Measurements from ENCODE around the gene ROR1. TPM values are rescaled to one million over a fixed set of nuclear protein-coding genes. Genes with fewer than 3 reads are reported as not detected.

The ROR1 gene
- total and polyA plus RNA-seq, 2 of the 4 experiments (the other 2 are of a cell fraction), result 4.4 to 10.0 TPM

GRCh38 chr1:63807046-63807445, 33.2 kb downstream of the ROR1 start:
- H2AK9ac ChIP-seq (replicated peaks; ENCODE audit: low read depth, low read length, poor library complexity), result no peak overlapping the region
- DNase-seq (no peak), ATAC-seq (ENCODE audit: low read depth) (no peak)
- H3K79me1 ChIP-seq (ENCODE audit: low read depth in 1 of 2, low read length in 2 of 2), result no peaks in the 10 kb centered on the region
- no peak overlapping the region for H3K18ac ChIP-seq (ENCODE audit: low read depth, low read length)
- no TSS peak for BruUV-seq (replicated peaks)
- H4K91ac ChIP-seq (ENCODE audit: insufficient read depth, low read depth, low read length), result no peak overlapping the region
- CTCF ChIA-PET, result no interaction called here
- no peaks in the 10 kb centered on the region for H3K9me1 ChIP-seq (ENCODE audit: insufficient read depth, low read length)
- in situ Hi-C loops (cut with MboI; ENCODE audit: low sequenced_read_pairs) (no loop called here), dilution Hi-C loops (cut with HindIII; ENCODE audit: low sequenced_read_pairs, unreplicated experiment) (no loop called here), intact Hi-C loops (cut with micrococcal nuclease) (no loop called here)
- no CpG with 5 or more reads among the region's 1 CpG for WGBS, 2 experiments (ENCODE audit: extremely low coverage in 2 of 2, insufficient read length in 1 of 2)
- no peak overlapping the region for H2AFZ ChIP-seq (replicated peaks; ENCODE audit: low read length, poor library complexity)
- H2BK120ac ChIP-seq (ENCODE audit: low read depth, low read length), result no peak overlapping the region
- H3K27me3 ChIP-seq (ENCODE audit: control insufficient read depth, insufficient read depth, low read length), result peaks cover 2% of the 10 kb centered on the region
- no peak overlapping the region for H2BK5ac ChIP-seq (ENCODE audit: low read depth, low read length, poor library complexity, severe bottlenecking)
- H3K36me3 ChIP-seq (ENCODE audit: control insufficient read depth, insufficient read depth, low read length), result no peaks in the 10 kb centered on the region
- POLR2A ChIA-PET (ENCODE audit: unreplicated experiment), result no interaction called here
- TF ChIP-seq RFX5 (IDR thresholded peaks at IDR 0.05; ENCODE audit: low read depth, low read length) (no peak), MAZ (IDR thresholded peaks at IDR 0.05; ENCODE audit: borderline replicate concordance, low read depth, low read length) (no peak), USF2 (IDR thresholded peaks at IDR 0.05; ENCODE audit: low read depth, low read length) (no peak), FOS (IDR thresholded peaks at IDR 0.05; ENCODE audit: low read depth, low read length) (no peak), MXI1 (IDR thresholded peaks at IDR 0.05; ENCODE audit: borderline replicate concordance, low read depth, low read length) (no peak), NFE2L2 (IDR thresholded peaks at IDR 0.05; ENCODE audit: low read depth, low read length) (no peak)
- H3K4me3 ChIP-seq (ENCODE audit: insufficient read depth, low read depth, low read length), result no peak overlapping the region
- H3K9ac ChIP-seq (ENCODE audit: low read depth, low read length), result no peak overlapping the region
- no peak overlapping the region for H2AK5ac ChIP-seq (ENCODE audit: low read depth, low read length)
- no peak overlapping the region for H3K14ac ChIP-seq (replicated peaks; ENCODE audit: low read depth, low read length)
- no peak overlapping the region for H3K27ac ChIP-seq (ENCODE audit: insufficient read depth, low read length)
- H4K20me1 ChIP-seq (ENCODE audit: insufficient read depth, low read length), result peaks cover 3% of the 10 kb centered on the region; the same call in 1 of the 2 replicates
- peaks cover 4% of the 10 kb centered on the region for H3K9me3 ChIP-seq (ENCODE audit: control insufficient read depth, insufficient read depth, low read length)
- no peak overlapping the region for H3K23ac ChIP-seq (ENCODE audit: low read depth, low read length)
- no peak overlapping the region for H4K5ac ChIP-seq (ENCODE audit: low read depth, low read length)
- no peak overlapping the region for H2BK20ac ChIP-seq (ENCODE audit: low read depth, low read length)
- H3K4me2 ChIP-seq (ENCODE audit: low read depth, low read length), result no peak overlapping the region
- H4K8ac ChIP-seq (ENCODE audit: low read depth in 2 of 2, low read length in 2 of 2), result no peak overlapping the region
- no peak overlapping the region for H3K56ac ChIP-seq (ENCODE audit: extremely low read depth, insufficient read depth, low read length)
- H3K4me1 ChIP-seq (ENCODE audit: control insufficient read depth, insufficient read depth, low read length), result peaks cover 2% of the 10 kb centered on the region; the same call in 1 of the 2 replicates
- no peak overlapping the region; the same call in 1 of the 2 replicates for H3K4ac ChIP-seq (ENCODE audit: low read depth, low read length)
- H2BK15ac ChIP-seq (ENCODE audit: low read depth, low read length), result no peak overlapping the region
